PFSK-1 (cell line): ENCODE data around the gene HOXD11.

ENCODE experiments used
- POLR2AphosphoS5 ChIP-seq: IDR thresholded peaks from 2 replicates; pipeline ENCODE4 v1.6.1; 2012; ENCODE audit warnings: low read depth, mild to moderate bottlenecking, control low read depth, low read length, moderate library complexity
- SIN3A ChIP-seq: IDR thresholded peaks from 2 replicates; pipeline ENCODE4 v1.6.1; 2012; ENCODE audit warnings: mild to moderate bottlenecking, low read length, moderate library complexity, borderline replicate concordance; ENCODE audit not compliant: insufficient read depth
- TAF1 ChIP-seq: IDR thresholded peaks from 2 replicates; pipeline ENCODE4 v1.6.1; 2012; ENCODE audit warnings: low read length, control low read depth, borderline replicate concordance; ENCODE audit not compliant: insufficient read depth
- TF ChIP-seq, protein P1 (sequence below), 2 experiments: IDR thresholded peaks; 2 replicates each; pipeline versions ENCODE4 v1.6.1 to v1.8.0; 2011 to 2012; ENCODE audit warnings: low read depth in 2 of 2, low read length in 2 of 2, control low read depth in 1 of 2, inconsistent platforms in 1 of 2, mild to moderate bottlenecking in 1 of 2, moderate library complexity in 1 of 2; ENCODE audit not compliant: insufficient read depth in 1 of 2

DNA sequence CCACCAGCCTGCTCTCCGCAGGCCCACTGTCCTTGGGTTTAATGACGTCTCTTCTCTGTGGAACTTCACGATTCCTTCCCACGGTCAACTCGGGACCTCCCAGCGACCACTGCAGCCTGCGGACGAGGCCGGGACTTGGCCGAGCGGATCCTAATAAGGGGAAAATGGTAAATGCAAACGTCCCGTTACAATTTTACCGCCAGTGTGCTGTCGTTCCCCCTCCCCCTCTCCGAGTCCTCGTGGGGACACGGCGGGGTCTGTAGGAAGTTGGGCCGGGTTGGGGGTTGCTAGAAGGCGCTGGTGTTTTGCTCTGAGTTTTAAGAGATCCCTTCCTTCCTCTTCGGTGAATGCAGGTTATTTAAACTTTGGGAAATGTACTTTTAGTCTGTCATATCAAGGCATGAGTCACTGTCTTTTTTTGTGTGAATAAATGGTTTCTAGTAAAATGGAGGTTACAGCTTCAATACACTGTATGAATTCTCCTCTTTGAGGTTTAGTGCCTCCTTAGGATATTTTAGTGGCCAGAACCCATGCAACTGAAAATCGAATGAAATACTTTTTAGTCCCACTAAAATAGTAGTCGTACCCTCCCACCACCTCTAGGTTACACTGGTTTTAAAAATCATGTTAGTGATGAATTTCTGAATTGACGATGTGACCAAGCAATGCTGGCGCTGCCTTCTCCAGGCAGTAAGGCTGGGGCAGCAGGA, 2.3 kb downstream of the HOXD11 start:
- TF ChIP-seq POLR2AphosphoS5: no peak
- TF ChIP-seq SIN3A: no peak
- TF ChIP-seq TAF1: no peak
- TF ChIP-seq, protein P1, sequence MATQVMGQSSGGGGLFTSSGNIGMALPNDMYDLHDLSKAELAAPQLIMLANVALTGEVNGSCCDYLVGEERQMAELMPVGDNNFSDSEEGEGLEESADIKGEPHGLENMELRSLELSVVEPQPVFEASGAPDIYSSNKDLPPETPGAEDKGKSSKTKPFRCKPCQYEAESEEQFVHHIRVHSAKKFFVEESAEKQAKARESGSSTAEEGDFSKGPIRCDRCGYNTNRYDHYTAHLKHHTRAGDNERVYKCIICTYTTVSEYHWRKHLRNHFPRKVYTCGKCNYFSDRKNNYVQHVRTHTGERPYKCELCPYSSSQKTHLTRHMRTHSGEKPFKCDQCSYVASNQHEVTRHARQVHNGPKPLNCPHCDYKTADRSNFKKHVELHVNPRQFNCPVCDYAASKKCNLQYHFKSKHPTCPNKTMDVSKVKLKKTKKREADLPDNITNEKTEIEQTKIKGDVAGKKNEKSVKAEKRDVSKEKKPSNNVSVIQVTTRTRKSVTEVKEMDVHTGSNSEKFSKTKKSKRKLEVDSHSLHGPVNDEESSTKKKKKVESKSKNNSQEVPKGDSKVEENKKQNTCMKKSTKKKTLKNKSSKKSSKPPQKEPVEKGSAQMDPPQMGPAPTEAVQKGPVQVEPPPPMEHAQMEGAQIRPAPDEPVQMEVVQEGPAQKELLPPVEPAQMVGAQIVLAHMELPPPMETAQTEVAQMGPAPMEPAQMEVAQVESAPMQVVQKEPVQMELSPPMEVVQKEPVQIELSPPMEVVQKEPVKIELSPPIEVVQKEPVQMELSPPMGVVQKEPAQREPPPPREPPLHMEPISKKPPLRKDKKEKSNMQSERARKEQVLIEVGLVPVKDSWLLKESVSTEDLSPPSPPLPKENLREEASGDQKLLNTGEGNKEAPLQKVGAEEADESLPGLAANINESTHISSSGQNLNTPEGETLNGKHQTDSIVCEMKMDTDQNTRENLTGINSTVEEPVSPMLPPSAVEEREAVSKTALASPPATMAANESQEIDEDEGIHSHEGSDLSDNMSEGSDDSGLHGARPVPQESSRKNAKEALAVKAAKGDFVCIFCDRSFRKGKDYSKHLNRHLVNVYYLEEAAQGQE (IDR thresholded peaks at IDR 0.05; ENCODE audit: insufficient read depth in 1 of 2, low read depth in 2 of 2, low read length in 2 of 2): no peak
